Fibroblast of upper back skin (primary cell): Measurements from ENCODE around the gene R3HDM4.
"Not testable (repeated sequence)": the region's sequence is repeated elsewhere in the genome, so short reads cannot be mapped to it uniquely, and the experiment has no call there.

Experiments used
- DNase-seq: peaks from one replicate; pipeline ENCODE4 v3.0.0-alpha.2; 2013

R3HDM4 gene

GRCh38 chr19:889662-890295, 23.2 kb downstream of the R3HDM4 start:
- DNase-seq, result no peak

- DNase-seq, result no peak
Observed at GRCh38 chr19:888581-889385, 24.2 kb downstream of the R3HDM4 start.

- no peak for DNase-seq
Observed at GRCh38 chr19:887599-887998, 25.4 kb downstream of the R3HDM4 start.

- DNase-seq, result peak; percentile 62
Observed at GRCh38 chr19:887072-887471, 25.9 kb downstream of the R3HDM4 start.

GRCh38 chr19:885536-886224, 27.3 kb downstream of the R3HDM4 start:
- no peak for DNase-seq

GRCh38 chr19:884420-885211, 28.4 kb downstream of the R3HDM4 start:
- no peak for DNase-seq

- DNase-seq, result no peak
Observed at GRCh38 chr19:883661-884211, 29.3 kb downstream of the R3HDM4 start.

- no peak for DNase-seq
Observed at GRCh38 chr19:882871-883497, 30.0 kb downstream of the R3HDM4 start.

- no peak for DNase-seq
Observed at GRCh38 chr19:881385-882071, 31.5 kb downstream of the R3HDM4 start.

GRCh38 chr19:879711-880438, 33.1 kb downstream of the R3HDM4 start:
- no peak for DNase-seq

- DNase-seq, result not testable (repeated sequence)
Observed at GRCh38 chr19:878751-879561, 34.1 kb downstream of the R3HDM4 start.

GRCh38 chr19:877992-878660, 34.9 kb downstream of the R3HDM4 start:
- DNase-seq, result not testable (repeated sequence)

- no peak for DNase-seq
Observed at GRCh38 chr19:876780-877314, 36.2 kb downstream of the R3HDM4 start.

GRCh38 chr19:876089-876488, 36.9 kb downstream of the R3HDM4 start:
- no peak for DNase-seq

GRCh38 chr19:875265-875879, 37.6 kb downstream of the R3HDM4 start:
- no peak for DNase-seq

GRCh38 chr19:873561-874041, 39.4 kb downstream of the R3HDM4 start:
- DNase-seq, result no peak

GRCh38 chr19:873084-873483, 39.9 kb downstream of the R3HDM4 start:
- peak; percentile 62 for DNase-seq

GRCh38 chr19:872266-872951, 40.6 kb downstream of the R3HDM4 start:
- peak; percentile 75 for DNase-seq
